ENCODE results near the gene MAP3K6. TPM values are rescaled to one million over a fixed set of nuclear protein-coding genes. Genes with fewer than 3 reads are reported as not detected.

MAP3K6 gene
- total and polyA plus RNA-seq, 2 of the 13 experiments (the other 11 are each of a cell fraction or from before 2014, with no cell fraction given) = 2.7 to 3.2 TPM

GRCh38 chr1:27353629-27354028 is 13.1 kb downstream of the MAP3K6 start:
- Histone ChIP-seq H2AFZ (ENCODE audit: low read length) (no peak overlapping the region), H3K4me1 (ENCODE audit: insufficient read depth, low read length) (peaks cover 36% of the 10 kb centered on the region), H4K20me1 (ENCODE audit: insufficient read depth, low read length) (no peaks in the 10 kb centered on the region), H3K27ac (ENCODE audit: extremely low read length, insufficient read depth, low read length) (no peak overlapping the region), H3K27me3 (ENCODE audit: control insufficient read depth in 1 of 2, insufficient read depth in 2 of 2, low read length in 2 of 2) (no peaks in the 10 kb centered on the region), H3K4me2 (ENCODE audit: low read depth, low read length) (no peak overlapping the region), H3K4me3 (replicated peaks in 1 of 3; ENCODE audit: insufficient read depth in 1 of 3, low read depth in 2 of 3, low read length in 3 of 3) (no peak overlapping the region), H3K9ac (ENCODE audit: insufficient read depth, low read depth, low read length) (no peak overlapping the region), H3K36me3 (replicated peaks in 1 of 2; ENCODE audit: control insufficient read depth in 1 of 2, insufficient read depth in 2 of 2, low read length in 2 of 2) (0 out of 5 replicates have a peak, but pooled peaks cover 0 to 2% of the 10 kb centered on the region in 2 experiments), H3K79me2 (ENCODE audit: insufficient read depth, low read length) (no peaks in the 10 kb centered on the region), H3K9me3 (ENCODE audit: low read length) (no peaks in the 10 kb centered on the region)
- ChIA-PET CTCF (ENCODE audit: low intra/inter-chr PET ratio, low total read pairs) (no interaction called here), POLR2A (interaction anchor here (0.7 to 4.8 kb wide), 3 partner anchors 11 to 1588 kb away, joined by 4 to 36 read pairs (median 4); partner anchors contain the start of gene SYTL1)
- BruUV-seq (replicated peaks) = no TSS peak
- 94% methylated on average over 2 of the region's 3 CpGs for WGBS (ENCODE audit: low lambda C conversion rate)
- FAIRE-seq (no peak), ATAC-seq (no peak), DNase-seq (ENCODE audit: low spot score) (no peak)
- intact Hi-C loops (cut with micrococcal nuclease; ENCODE audit: unreplicated experiment) = no loop called here
- TF ChIP-seq HMGXB4 (CRISPR knock-in tag; IDR thresholded peaks at IDR 0.05; ENCODE audit: borderline replicate concordance in 1 of 2, low read depth in 1 of 2) (no peak), ZNF280B (CRISPR knock-in tag; IDR thresholded peaks at IDR 0.05; ENCODE audit: borderline replicate concordance) (no peak), ZNF776 (CRISPR knock-in tag; IDR thresholded peaks at IDR 0.05) (no peak), ARID3A (IDR thresholded peaks at IDR 0.05; ENCODE audit: low read depth, low read length) (no peak), MIXL1 (CRISPR knock-in tag; IDR thresholded peaks at IDR 0.05) (no peak), SALL1 (CRISPR knock-in tag; IDR thresholded peaks at IDR 0.05) (no peak), ZNF3 (CRISPR knock-in tag; IDR thresholded peaks at IDR 0.05) (no peak), AHDC1 (CRISPR knock-in tag; IDR thresholded peaks at IDR 0.05; ENCODE audit: borderline replicate concordance) (no peak), SP140L (CRISPR knock-in tag; IDR thresholded peaks at IDR 0.05; ENCODE audit: borderline replicate concordance) (no peak), KDM3A (CRISPR knock-in tag; IDR thresholded peaks at IDR 0.05; ENCODE audit: low read depth) (no peak), SOX5 (CRISPR knock-in tag; IDR thresholded peaks at IDR 0.05; ENCODE audit: borderline replicate concordance) (no peak), ZNF629 (CRISPR knock-in tag; conservative IDR thresholded peaks at IDR 0.05) (no peak), ZNF44 (CRISPR knock-in tag; IDR thresholded peaks at IDR 0.05) (no peak)
- in situ Hi-C loops (cut with HindIII; ENCODE audit: extremely low pct_ligation_motif_present, low pct_unique_long_range_greater_than_20kb) = no loop called here
